GM21515 (cell line): ENCODE measurements around the gene PLK1.
"Not testable (repeated sequence)": the region's sequence is repeated elsewhere in the genome, so short reads cannot be mapped to it uniquely, and the experiment has no call there.

Experiments
- ATAC-seq: cut with Tn5 transposase; IDR thresholded peaks from one replicate; pipeline ENCODE4 v1.9.1; 2021; ENCODE audit not compliant: unreplicated experiment

The PLK1 gene

DNA sequence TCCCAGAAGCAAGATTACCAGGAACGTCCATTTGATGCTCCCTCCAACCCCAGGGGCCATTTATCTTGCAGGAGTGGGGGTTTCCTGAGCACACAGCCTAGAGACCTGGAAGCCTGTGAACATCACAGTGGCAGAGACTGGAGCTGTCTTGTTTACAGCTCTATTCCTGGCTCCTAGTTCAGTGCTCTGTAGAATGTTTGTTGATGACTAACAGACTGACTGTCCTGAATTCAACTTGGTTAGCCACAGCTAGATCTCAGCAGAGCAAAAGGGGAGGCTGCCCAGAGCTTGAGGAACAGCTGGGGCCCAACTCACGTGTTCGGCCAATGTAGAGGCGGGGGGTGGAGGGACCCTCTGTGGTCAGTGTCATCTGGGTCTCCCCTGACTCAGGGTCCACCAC lies 27.8 kb downstream of the PLK1 start:
- ATAC-seq = no peak

DNA sequence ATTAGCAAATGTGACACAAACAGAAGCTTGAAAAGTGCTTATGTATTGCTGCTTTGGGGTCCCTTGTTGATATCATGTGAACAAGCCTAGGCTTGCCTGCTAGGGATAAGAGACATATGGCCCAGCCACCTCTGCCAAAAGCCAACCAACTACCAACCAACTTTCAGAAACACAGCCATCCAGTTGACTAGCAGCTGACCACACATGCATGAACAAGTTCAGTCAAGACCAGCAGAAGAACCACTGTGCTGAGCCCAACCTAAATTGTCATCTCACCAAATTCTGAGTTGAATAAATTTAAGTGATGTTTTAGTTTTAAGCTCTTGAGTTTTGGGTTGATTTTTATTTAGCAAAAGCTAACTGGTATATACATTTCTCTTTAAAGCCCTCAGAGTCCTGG lies 30.8 kb downstream of the PLK1 start:
- ATAC-seq = no peak

DNA sequence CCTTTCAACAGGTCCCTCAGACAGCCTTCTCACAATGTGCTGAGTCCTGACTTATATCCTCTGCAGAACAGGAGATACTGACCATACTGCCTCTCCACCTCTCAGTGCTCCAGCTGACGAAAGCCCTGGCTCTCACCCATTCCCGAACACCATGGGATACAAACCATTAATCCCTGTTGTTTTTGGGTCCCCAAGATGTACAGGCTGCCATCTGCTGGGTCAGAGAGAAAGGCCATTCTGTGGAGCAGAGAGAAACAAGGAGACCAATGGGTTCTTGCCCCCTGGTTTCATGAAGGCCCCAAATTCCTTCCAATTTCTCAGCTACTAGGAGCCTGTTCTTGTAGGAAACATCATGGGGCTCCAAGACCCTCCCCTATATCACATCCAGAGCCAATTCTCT lies 31.3 kb downstream of the PLK1 start:
- no peak for ATAC-seq

DNA sequence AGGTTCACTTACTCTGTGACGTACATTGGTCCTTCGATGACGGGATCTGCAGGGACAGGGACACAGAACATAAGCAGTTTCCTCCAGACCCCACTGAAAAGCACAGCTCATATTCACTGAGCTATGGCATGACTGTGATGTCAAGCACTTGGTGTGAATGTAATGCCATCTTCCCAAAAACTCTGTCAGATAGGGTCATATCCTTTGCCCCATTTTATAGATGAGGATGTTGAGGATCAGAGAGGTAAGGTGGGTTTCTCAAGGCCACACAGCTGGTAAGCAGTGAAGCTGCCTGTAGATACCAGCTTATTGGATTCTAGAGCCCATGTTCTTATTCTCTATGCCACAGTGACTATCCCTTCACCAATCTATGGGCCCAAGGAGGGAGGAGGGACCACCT lies 31.8 kb downstream of the PLK1 start:
- ATAC-seq = no peak

DNA sequence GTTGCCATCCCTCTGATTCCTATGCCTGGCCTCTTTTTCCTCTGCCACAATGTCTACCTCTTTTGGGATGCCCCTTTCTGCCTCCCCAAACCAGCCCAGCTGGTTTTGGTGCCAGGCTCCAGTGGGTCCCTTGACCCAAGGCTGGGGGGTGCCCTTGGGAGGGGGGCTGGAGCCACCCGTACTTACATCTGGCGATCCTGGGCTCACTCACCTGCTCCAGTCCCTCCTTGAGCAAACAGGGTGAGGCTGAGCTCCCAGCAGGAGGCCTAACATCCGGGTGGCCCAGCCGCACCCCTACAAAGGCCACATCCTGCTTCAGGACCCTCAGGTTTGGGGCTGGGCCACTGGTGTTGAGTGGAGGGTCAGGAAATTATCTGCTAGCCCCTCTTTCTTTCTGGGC lies 33.1 kb downstream of the PLK1 start:
- no peak for ATAC-seq

DNA sequence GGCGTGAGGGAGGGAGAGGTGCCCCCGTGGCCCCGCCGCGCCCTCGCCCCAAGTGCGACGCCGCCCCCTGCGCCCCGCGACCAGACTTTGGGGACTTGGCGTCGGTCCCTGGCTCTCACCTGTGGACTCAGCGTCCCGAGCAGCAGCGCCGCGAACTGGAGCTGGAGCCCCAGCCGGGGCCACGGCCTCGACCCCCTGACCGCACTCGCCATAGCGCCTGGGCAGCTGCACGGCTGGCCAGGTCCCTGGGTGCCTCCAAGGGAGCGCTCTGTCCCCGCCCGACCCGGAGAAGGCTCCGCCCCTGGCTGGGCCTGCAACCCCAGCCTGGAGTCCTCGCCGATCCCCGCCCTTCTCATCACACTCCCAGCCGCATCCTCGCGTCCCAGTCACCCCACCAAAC lies 34.3 kb downstream of the PLK1 start, which contains the start of gene ERN2:
Gene ERN2 (minus strand): TSS at position 247 of the 400 bp plus-strand sequence. CDS start 35 bp downstream, at position 212.
- no peak for ATAC-seq

DNA sequence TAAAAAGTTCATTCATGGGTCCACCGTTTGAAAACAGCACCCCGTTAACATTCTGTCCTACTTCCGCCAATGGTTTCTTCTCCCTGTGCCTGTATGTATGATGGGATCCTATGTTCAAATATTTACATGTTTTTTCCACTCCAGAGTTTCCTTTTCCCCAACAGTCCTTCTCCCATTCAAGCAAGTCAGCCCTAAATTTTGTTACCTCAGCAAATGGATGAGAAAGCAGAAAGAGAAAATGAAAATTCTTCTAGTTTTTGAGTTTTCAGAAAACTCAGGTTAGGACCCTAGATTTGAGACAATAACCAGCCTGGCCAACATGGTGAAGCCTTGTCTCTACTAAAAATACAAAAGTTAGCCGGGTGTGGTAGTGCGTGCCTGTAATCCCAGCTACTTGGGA lies 37.8 kb downstream of the PLK1 start:
- no peak for ATAC-seq

DNA sequence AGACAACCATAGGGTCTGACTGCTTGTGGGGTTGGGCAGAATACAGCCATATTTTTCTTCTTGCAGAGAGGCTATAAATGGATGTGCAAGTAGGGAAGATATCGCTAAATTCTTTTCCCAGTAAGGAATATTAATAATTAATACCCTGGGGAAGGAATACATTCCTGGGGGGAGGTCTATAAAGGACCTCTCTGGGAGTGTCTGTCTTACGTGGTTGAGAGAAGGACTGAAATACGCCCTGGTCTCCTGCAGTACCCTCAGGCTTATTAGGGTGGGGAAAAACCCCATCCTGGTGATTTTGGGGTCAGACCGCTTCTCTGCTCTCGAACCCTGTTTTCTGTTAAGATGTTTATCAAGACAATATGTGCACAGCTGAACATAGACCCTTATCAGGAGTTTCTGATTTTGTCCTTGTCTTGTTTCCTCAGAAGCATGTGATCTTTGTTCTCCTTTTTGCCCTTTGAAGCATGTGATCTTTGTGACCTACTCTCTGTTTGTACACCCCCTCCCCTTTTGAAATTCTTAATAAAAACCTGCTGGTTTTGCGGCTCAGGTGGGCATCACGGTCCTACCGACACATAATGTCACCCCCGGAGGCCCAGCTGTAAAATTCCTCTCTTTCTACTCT lies 44.0 kb downstream of the PLK1 start:
- ATAC-seq = not testable (repeated sequence)

DNA sequence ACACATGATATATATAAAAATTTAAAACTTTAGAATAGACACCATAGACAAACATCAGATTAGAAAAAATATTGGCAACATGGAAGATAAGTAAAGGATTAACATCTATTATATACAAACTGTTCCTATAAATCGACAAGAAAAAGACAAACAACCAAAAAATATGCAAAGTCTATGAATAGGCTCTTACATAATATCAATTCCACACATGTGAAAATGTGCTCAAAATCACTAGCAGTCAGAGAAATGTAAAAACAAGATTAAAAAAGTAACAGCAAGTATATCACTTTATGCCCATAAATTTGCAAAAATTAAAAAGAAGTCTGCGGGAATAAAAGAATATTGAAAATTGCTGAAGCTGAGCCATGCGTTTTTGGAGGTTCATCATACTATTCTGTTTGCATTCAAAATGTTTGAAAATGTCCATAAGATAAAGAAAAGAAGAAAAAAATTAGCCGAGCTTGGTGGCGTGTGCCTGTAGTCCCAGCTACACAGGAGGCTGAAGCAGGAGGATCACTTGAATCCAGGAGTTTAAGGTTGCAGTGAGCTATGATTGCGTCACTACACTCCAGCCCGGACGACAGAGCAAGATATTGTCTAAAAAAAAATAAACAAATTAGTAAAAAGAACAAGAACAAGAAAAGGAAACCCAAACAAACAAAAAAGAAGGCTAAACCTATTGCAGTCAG lies 45.6 kb downstream of the PLK1 start:
- no peak for ATAC-seq

DNA sequence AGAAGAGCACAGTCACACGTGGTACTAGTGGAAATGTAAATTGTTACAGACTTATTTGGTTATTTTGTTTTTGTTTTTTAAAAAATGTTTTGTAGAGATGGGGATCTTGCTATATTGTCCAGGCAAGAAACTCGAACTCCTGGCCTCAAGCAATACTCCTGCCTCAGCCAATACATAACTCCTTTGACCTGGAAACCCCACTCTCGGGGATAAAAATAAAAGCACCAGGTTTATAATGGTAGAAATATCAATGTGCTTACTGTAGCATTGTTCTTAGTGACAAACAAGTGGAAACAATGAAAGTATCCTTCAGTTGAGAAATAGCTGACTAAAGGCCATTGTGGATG lies 46.1 kb downstream of the PLK1 start:
- no peak for ATAC-seq

DNA sequence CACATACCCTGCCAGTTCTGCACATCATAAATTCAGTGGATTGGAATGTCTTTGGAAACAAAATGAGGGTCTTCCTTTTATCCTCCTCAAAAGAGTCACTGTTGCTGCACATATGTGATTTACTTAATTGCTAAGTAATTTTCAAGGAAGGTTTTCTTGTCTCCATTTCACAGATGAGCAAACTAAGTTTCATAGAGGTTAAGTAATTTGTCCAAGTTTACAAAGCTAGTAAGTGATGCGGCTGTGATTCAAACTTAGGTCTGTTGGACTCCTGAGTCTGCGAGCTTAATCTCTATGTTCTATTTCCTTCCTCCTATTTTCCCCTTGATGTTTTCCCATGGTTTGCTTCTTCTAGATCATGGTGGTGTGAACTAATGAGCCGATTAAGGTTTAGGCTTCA lies 48.0 kb downstream of the PLK1 start:
- no peak for ATAC-seq

DNA sequence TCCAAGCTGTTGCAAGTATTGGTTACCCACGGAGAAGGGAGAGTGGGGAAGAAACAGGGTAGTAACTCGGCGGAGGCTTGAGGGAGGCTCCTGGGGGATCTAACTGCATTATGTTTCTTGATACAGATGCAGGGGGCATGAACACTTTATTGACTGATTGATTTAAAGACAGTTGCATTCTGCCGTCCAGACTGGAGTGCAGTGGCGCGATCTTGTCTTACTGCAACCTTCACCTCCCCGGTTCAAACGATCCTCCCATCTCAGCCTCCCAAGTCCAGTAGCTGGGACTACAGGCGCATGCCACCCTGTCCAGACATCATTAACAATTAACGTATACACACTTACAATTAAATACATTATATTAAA lies 49.4 kb downstream of the PLK1 start:
- no peak for ATAC-seq

DNA sequence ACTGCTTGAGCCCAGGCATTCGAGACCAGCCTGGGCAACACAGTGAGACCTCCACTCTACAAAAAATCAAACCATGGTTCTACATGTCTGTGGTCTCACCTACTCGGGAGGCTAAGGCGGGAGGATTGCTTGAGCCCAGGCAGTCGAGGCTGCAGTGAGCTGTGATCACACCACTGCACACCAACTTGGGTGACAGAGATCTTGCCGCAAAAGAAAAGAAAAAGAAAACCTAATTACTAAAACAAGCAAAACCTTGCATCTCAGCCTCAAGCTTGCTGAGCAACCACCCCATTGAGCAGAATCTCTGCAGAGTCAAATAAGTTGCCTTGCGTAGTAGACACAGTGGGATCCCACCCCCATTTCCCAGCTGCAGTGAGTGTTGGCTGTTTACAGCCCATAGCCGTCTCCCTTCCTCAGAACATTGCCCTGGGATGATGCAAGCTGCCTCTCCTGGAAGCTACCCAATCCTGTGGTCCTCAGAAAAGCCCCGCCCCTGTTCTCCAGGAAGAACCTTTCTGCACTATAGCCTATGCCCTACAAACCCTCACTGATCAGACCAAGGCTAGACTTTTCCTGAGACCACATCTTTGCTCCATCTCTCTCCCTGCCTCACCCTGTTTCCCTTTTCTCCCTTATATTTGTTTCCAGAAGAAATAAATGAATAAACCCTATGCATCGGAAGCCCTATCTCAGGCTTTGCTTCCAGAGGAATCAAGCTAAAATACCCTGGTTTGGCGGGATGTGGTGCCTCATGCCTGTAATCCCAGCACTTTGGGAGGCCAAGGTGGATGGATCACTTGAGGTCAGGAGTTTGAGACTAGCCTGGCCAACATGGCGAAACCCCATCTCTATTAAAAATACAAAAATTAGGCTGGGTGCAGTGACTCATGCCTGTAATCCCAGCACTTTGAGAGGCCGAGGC lies 51.1 kb downstream of the PLK1 start:
- ATAC-seq = no peak

DNA sequence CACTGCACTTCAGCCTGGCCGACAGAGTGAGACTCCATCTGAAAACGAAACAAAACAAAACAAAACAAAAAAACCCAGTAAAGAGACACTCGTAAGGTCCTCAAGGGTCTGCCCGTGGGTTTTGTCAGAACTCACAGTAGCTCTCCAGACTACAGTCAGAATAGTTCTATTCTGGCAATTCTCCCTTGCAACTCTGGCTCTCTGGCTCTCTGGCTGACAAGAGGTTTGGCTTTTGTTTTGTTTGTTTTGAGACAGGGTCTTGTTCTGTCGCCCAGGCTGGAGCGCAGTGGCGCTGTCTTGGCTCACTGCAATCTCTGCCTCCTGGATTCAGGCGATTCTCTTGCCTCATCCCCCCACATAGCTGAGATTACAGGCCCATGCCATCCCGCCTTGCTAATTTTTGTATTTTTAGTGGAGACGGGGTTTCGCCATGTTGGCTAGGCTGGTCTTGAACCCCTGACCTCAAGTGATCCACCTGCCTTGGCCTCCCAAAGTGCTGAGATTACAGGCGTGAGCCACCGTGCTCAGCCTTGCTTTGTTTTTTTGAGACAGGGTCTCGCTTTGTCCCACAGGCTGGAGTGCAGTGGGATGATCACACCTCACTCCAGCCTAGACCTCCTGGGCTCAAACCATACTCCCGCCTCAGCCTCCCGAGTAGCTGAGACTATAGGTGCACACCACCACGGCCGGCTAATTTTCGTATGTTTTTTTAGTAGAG lies 55.6 kb downstream of the PLK1 start:
- no peak for ATAC-seq

DNA sequence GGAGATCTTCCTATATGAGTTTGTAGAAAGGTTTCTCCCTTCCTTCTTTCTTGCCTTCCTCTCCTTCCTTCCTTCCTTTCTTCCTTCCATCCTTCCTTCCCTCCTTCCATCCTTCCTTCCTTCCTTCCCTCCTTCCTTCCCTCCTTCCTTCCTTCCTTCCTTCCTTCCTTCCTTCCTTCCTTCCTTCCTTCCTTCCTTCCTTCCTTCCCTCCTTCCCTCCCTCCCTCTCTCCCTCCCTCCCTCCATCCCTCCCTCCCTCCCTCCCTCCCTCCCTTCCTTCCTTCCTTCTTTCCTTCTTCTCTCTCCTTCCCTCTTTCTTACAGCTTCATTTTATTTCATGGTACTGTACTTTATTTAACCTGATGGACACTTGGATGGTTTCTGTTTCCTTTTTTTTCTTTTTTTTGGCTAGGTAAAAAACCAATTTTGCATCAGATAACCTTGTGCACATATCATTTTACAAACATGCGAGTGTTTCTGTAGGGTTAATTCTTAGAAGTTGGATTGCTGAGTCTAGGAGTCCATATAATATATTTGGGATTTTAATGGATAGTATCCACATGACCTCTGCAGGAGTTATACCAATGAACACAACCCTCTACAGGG lies 58.8 kb downstream of the PLK1 start:
- ATAC-seq = not testable (repeated sequence)

DNA sequence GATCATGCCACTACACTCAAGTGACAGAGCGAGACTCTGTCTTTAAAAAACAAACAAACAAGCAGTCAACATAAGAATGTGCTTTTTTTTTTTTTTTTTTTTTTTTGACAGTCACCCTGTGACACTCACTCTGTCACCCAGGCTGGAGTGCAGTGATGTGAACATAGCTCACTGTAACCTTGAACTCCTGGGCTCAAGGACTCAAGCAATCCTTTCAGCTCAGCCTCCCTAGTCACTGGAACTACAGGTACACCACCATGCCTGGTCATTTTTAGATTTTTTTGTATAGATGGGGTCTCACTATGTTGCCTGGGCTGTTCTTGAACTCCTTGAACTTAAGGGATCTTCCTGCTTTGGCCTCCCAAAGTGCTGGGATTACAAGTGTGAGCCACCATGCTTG lies 60.8 kb downstream of the PLK1 start:
- ATAC-seq = no peak
